Breast epithelium (tissue), 3 donors: ENCODE measurements around the gene RICTOR.

Source experiments
- CTCF ChIP-seq, 3 donors: fragments of 450-650 bp; IDR thresholded peaks; one replicate each; pipeline ENCODE4 v1.5.1; 2016 to 2017; ENCODE audit warnings: antibody characterized with exemption in 3 of 3, mild to moderate bottlenecking in 3 of 3, moderate library complexity in 3 of 3
- POLR2A ChIP-seq: fragments of 450-650 bp; IDR thresholded peaks from one replicate; pipeline ENCODE4 v1.6.1; 2016; ENCODE audit warnings: antibody characterized with exemption, mild to moderate bottlenecking, moderate library complexity

- TF ChIP-seq CTCF (IDR thresholded peaks at IDR 0.05) (no peak), POLR2A (no peak)
These were observed 4.9 kb upstream of the RICTOR start for GRCh38 chr5:39079147-39079546.
